Motor neuron (in vitro differentiated cells): ENCODE results near the gene TARBP1. TPM values are rescaled to one million over a fixed set of nuclear protein-coding genes. Genes with fewer than 3 reads are reported as not detected.

Experiments
- ATAC-seq, 8 experiments: fragments of 200-7000 bp; cut with Tn5 transposase; replicated peaks in 6 of 8; 2 replicates each; pipeline ENCODE4 v1.8.0; 2021; ENCODE audit warnings: mild to moderate bottlenecking in 8 of 8, moderate library complexity in 8 of 8
- H3K27ac ChIP-seq, 2 donors: fragments of 250-450 bp; sonication (Bioruptor Pico); 2 replicates each; pipeline ENCODE4 v1.9.0; 2021; ENCODE audit warnings: antibody characterized with exemption in 2 of 2, mild to moderate bottlenecking in 2 of 2, moderate library complexity in 1 of 2
- H3K4me1 ChIP-seq, 2 donors: fragments of 250-450 bp; sonication (Bioruptor Pico); replicated peaks in 1 of 2; 2 replicates each; pipeline ENCODE4 v1.6.1; 2021; ENCODE audit warnings: antibody characterized with exemption in 2 of 2, mild to moderate bottlenecking in 2 of 2, moderate library complexity in 1 of 2
- H3K4me3 ChIP-seq, 5 donors: fragments of 250-450 bp; sonication (Bioruptor Pico); 2 replicates each; pipeline ENCODE4 v1.9.0; 2021; ENCODE audit warnings: antibody characterized with exemption in 5 of 5, mild to moderate bottlenecking in 5 of 5, moderate library complexity in 4 of 5
- WGBS, 10 experiments: fragments of 450-650 bp; shearing (Covaris generic); methylation state at CpG; one replicate each; pipeline ENCODE4 v1.0.0; 2022; 5-methylcytosine and 5-hydroxymethylcytosine counted together
- in situ Hi-C, 9 experiments: fragments of 400-800 bp; cut with MboI; loops; one replicate each; pipeline ENCODE4 v1.15.0; 2021; ENCODE audit warnings: low sequenced_read_pairs in 9 of 9, low pct_unique_long_range_greater_than_20kb in 2 of 9; ENCODE audit not compliant: unreplicated experiment in 9 of 9
- total RNA-seq, 8 experiments: library from RNA; unstranded; fragments of 300-600 nt; gene quantifications; 2 replicates each; pipeline versions ENCODE4 v1.2.3 to v1.2.4, GENCODE V29; 2022

TARBP1 gene
- total RNA-seq, 8 experiments from 2014 or later: 23.4 to 71.7 (median 42.6) TPM

DNA sequence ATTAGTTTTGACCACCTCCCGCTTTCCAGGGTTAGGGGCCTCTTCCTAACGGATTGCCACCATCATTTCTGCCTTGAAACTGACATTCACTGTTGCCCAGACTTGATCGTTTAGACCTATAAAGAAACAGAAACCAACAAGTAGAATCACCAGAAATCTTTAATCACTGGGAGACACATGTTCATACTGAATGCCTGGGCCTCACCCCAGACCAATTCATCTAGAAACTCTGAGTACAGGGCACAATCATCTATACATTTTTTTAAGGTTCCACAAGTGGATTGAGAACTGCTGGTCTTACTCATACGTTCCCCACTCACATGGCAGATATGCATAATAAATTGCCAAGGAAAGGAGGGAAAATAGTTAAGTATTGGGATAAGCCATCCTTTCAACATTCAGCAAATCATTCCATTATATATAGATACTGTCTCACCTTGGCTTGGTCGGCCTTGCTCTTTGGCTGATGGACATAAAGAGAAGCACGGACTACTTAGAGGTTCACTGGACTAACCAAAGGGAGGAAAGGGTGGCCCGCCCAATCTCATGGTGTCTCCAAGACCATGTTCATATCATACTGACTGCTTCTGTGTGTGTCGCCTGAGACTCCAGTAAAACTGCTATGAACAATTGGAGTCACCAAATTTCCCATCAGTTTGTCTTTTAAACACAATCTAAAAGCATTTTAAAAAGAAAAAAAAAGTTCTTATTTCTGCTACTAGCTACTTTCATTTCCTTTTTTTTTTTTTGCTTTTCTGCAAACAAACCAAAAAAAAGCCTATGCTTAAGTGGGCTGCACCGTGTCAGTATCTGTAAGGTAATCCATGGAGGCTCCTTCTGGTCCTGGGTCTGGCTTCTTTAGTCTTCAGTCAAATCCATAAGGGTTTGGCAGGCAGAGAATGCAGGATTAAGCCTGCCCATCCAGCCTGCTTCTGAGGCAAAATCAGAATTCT lies 9.4 kb upstream of the TARBP1 start:
- WGBS, 10 experiments: 77 to 94% (median 84%) methylated on average over 3 to 9 of the region's 9 CpGs; no CpG with 5 or more reads in 1 of the 10 experiments
- Histone ChIP-seq H3K4me3 (no peak overlapping the region), H3K27ac (peak overlapping the region in 1 of 2 donors; percentile 48), H3K4me1 (peaks cover 15 to 17% of the 10 kb centered on the region in 2 donors)
- ATAC-seq: no peak
- in situ Hi-C loops: loop anchor here in 4 of 9 experiments (25.0 kb wide), 2 partner anchors 249 to 599 kb away; no protein-coding TSS in a partner anchor

- Histone ChIP-seq H3K4me1 (peaks cover 15 to 17% of the 10 kb centered on the region in 2 donors), H3K27ac (no peak overlapping the region), H3K4me3 (no peak overlapping the region)
- in situ Hi-C loops: loop anchor here in 4 of 9 experiments (25.0 kb wide), 2 partner anchors 250 to 600 kb away; no protein-coding TSS in a partner anchor
- peak; percentile 53 to 98 (median 66) for ATAC-seq
- WGBS, 10 experiments: 17 to 100% (median 78%) methylated on average over 1 to 11 of the region's 12 CpGs; no CpG with 5 or more reads in 1 of the 10 experiments
Observed at GRCh38 chr1:234486858-234487840, 8.2 kb upstream of the TARBP1 start.

DNA sequence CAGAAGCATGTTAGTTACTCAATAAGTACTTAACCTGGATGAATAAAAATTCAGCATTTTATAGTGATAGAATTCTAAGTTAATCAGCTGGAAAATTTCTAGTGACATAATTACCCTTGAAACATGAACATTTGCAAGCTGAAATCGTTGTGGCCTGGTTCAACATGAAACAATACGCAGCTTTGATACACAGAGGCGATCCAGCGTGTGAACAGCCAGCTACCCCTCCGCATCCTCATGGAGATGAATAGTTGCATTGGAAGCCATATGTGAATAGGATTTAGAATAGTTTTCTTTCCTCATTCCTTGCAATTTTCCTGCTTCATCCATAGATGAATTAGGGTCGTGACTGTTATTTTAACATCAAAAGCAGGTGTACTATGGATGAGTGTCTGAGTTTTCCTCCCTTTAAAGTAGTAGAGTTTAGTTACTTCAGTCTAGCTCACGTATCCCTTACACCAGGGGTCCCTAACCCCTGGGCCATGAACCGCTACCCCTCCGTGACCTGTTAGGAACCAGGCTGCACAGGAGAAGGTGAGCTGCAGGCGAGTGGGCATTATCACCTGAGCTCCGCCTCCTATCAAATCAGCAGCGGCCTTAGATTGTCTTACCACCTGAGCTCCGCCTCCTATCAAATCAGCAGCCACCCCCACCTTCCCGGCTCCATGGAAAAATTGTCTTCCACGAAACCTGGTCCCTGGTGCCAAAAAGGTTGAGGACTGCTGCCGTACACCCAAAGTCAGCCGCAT lies 6.2 kb upstream of the TARBP1 start:
- WGBS, 10 experiments: 40 to 92% (median 81%) methylated on average over 2 to 17 of the region's 17 CpGs
- in situ Hi-C loops: loop anchor here in 4 of 9 experiments (25.0 kb wide), 2 partner anchors 252 to 602 kb away; no protein-coding TSS in a partner anchor
- no peak overlapping the region for H3K27ac ChIP-seq
- peaks cover 15 to 17% of the 10 kb centered on the region in 2 donors for H3K4me1 ChIP-seq
- ATAC-seq: no peak
- H3K4me3 ChIP-seq: no peak overlapping the region

GRCh38 chr1:234484218-234484617 lies 5.2 kb upstream of the TARBP1 start:
- no peak for ATAC-seq
- H3K4me1 ChIP-seq: peaks cover 11 to 13% of the 10 kb centered on the region in 2 donors
- 0 to 96% (median 58%) methylated on average over 1 to 3 of the region's 3 CpGs; no CpG with 5 or more reads in 2 of the 10 experiments for WGBS, 10 experiments
- no peak overlapping the region for H3K27ac ChIP-seq
- in situ Hi-C loops: loop anchor here in 4 of 9 experiments (25.0 kb wide), 2 partner anchors 253 to 603 kb away; no protein-coding TSS in a partner anchor
- H3K4me3 ChIP-seq: no peak overlapping the region

DNA sequence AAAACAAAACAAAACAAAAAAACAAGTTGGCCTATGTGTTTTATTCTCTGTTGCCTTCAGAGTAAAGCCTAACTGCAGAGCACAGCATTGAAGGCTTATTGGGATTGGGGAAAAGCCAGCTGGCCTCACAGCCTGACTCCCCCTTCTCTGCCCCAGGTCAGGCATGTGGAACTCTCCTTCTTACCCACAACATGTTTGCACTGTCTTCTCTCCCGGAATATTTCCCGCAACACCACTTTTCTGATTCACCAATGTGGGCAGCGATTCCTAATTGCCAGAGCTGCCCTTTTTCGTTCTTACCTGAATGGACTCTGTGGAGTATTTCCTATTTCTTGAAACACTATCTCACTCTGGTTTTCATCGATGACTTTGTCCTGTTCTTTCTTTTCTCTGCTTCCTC lies 2.8 kb upstream of the TARBP1 start:
- in situ Hi-C loops: loop anchor here in 4 of 9 experiments (25.0 kb wide), 2 partner anchors 256 to 606 kb away; no protein-coding TSS in a partner anchor

DNA sequence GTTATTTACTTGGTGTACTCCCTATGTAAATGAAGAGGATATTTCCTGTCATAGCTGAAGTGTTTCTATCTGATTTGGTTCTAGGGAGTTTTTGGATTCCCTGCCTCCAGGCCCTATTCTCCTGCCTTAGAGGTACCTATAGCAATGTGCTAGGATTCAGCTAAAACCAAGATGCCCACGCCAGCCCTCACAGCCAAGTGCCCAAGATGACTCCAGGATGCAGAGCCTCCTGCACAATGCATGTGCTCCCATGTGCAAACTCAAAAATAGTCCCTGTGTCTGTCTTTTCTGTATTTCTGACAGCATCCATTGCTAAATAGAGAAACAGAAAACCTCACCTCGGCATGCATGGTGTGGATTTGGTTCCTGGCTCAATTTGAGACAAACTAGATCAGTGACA lies 887 bp upstream of the TARBP1 start:
- H3K4me3 ChIP-seq: no peak overlapping the region
- in situ Hi-C loops: loop anchor here in 4 of 9 experiments (25.0 kb wide), 2 partner anchors 257 to 607 kb away; no protein-coding TSS in a partner anchor
- WGBS, 10 experiments: 50 to 95% (median 80%) methylated on average over 1 to 2 of the region's 2 CpGs; no CpG with 5 or more reads in 4 of the 10 experiments
- H3K27ac ChIP-seq: no peak overlapping the region
- no peak for ATAC-seq
- peaks cover 10 to 17% of the 10 kb centered on the region in 2 donors for H3K4me1 ChIP-seq

More for the DNA sequence above, 2.8 kb upstream of the TARBP1 start:
- peaks cover 9 to 13% of the 10 kb centered on the region in 2 donors for H3K4me1 ChIP-seq
- no peak overlapping the region for H3K27ac ChIP-seq
- no peak for ATAC-seq
- WGBS, 10 experiments: 50 to 94% (median 88%) methylated on average over 3 to 5 of the region's 5 CpGs
- H3K4me3 ChIP-seq: no peak overlapping the region

DNA sequence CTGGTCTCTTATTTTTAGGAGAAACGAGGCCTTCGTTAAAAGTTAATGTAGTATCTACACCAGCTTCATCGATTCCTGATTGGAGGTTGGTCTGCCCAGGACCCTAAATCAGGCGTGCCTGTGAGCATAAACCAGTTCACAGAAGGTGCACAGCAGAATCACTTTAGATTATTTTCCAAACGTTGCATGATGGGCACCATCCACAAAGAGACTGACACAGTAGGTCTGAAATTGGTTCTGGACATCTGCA lies 256 bp upstream of the TARBP1 start:
- Histone ChIP-seq H3K27ac (peak overlapping the region; percentile 90 to 95), H3K4me1 (peaks cover 10 to 17% of the 10 kb centered on the region in 2 donors), H3K4me3 (peak overlapping the region; percentile 57 to 77 (median 65))
- in situ Hi-C loops: loop anchor here in 4 of 9 experiments (25.0 kb wide), 2 partner anchors 258 to 608 kb away; no protein-coding TSS in a partner anchor
- WGBS, 10 experiments: 19 to 50% (median 24%) methylated on average over 1 to 5 of the region's 5 CpGs; no CpG with 5 or more reads in 2 of the 10 experiments
- no peak for ATAC-seq

GRCh38 chr1:234478152-234478480 lies 863 bp downstream of the TARBP1 start:
- peak; percentile 51 to 71 (median 58) for ATAC-seq
- Histone ChIP-seq H3K4me3 (peak overlapping the region; percentile 57 to 77 (median 65)), H3K4me1 (peaks cover 10 to 17% of the 10 kb centered on the region in 2 donors), H3K27ac (peak overlapping the region; percentile 90 to 95)
- in situ Hi-C loops: loop anchor here in 4 of 9 experiments (25.0 kb wide), 2 partner anchors 259 to 609 kb away; no protein-coding TSS in a partner anchor
- 0 to 1% methylated on average over 12 to 23 of the region's 43 CpGs; no CpG with 5 or more reads in 8 of the 10 experiments for WGBS, 10 experiments

- in situ Hi-C loops: loop anchor here in 4 of 9 experiments (25.0 kb wide), 2 partner anchors 260 to 610 kb away; no protein-coding TSS in a partner anchor
- peaks cover 10 to 17% of the 10 kb centered on the region in 2 donors for H3K4me1 ChIP-seq
- peak overlapping the region; percentile 57 to 77 (median 65) for H3K4me3 ChIP-seq
- WGBS, 10 experiments: 10 to 77% (median 28%) methylated on average over 3 to 15 of the region's 15 CpGs
- ATAC-seq: no peak
- H3K27ac ChIP-seq: peak overlapping the region; percentile 90 to 95
Observed at GRCh38 chr1:234477386-234478151, 1.4 kb downstream of the TARBP1 start.

DNA sequence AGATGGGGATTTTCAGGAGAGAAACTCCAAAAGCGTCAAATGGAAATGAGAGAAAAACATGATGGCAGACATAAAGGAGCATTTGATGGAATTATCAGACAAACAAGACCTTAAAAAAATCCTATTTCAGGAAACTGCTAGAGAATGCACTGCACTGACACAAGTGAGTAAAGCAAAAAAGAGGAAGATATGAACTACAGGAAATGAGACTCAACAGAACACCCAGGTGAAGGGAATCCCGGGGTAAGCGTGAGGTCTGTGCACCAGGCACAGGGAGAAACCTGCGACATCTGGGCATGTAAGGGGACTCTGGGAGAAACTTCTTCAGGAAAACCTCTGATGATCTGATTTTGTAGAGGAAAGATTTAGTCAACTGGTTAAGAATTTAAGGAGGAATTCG lies 2.8 kb downstream of the TARBP1 start:
- in situ Hi-C loops: loop anchor here in 4 of 9 experiments (25.0 kb wide), 2 partner anchors 261 to 611 kb away; no protein-coding TSS in a partner anchor
- Histone ChIP-seq H3K4me3 (no peak overlapping the region), H3K27ac (no peak overlapping the region), H3K4me1 (peaks cover 10 to 20% of the 10 kb centered on the region in 2 donors)
- ATAC-seq: no peak
- 52 to 97% (median 83%) methylated on average over 4 to 5 of the region's 5 CpGs for whole genome bisulfite sequencing, 10 experiments

GRCh38 chr1:234475167-234475793 lies 3.7 kb downstream of the TARBP1 start:
- 53 to 100% (median 88%) methylated on average over 1 to 9 of the region's 12 CpGs; no CpG with 5 or more reads in 2 of the 10 experiments for WGBS, 10 experiments
- ATAC-seq: no peak
- Histone ChIP-seq H3K27ac (no peak overlapping the region), H3K4me1 (peaks cover 10 to 21% of the 10 kb centered on the region in 2 donors), H3K4me3 (no peak overlapping the region)
- in situ Hi-C loops: loop anchor here in 4 of 9 experiments (25.0 kb wide), 2 partner anchors 262 to 612 kb away; no protein-coding TSS in a partner anchor
